Head of caudate nucleus (tissue), 42 donors: ENCODE results near the gene MEX3C.

Source experiments
- DNase-seq, 42 donors: peaks; one replicate each; pipeline versions ENCODE4 v3.0.0 to v3.0.0-alpha.2; 2020 to 2021; ENCODE audit warnings: mixed read lengths in 7 of 42
- intact Hi-C: fragments of 100-400 bp; cut with DNase I; formaldehyde crosslinking; loops from one replicate; pipeline ENCODE4 v1.15.0; 2022

Gene MEX3C

GRCh38 chr18:51164342-51164741 lies 33.1 kb downstream of the MEX3C start:
- no peak for DNase-seq

GRCh38 chr18:51163543-51163942 lies 33.9 kb downstream of the MEX3C start:
- no peak for DNase-seq
- intact Hi-C loops, result no loop called here

More at GRCh38 chr18:51164342-51164741, 33.1 kb downstream of the MEX3C start:
- intact Hi-C loops, result no loop called here

- DNase-seq, result no peak
Measured at GRCh38 chr18:51162617-51163016, 34.9 kb downstream of the MEX3C start.

GRCh38 chr18:51160646-51161045 lies 36.8 kb downstream of the MEX3C start:
- no peak for DNase-seq
- intact Hi-C loops, result no loop called here

More at GRCh38 chr18:51162617-51163016, 34.9 kb downstream of the MEX3C start:
- intact Hi-C loops, result no loop called here

- intact Hi-C loops, result no loop called here
- no peak for DNase-seq
Measured at GRCh38 chr18:51157215-51157614, 40.3 kb downstream of the MEX3C start.

GRCh38 chr18:51154431-51155063 lies 42.9 kb downstream of the MEX3C start:
- intact Hi-C loops, result no loop called here

GRCh38 chr18:51153659-51154371 lies 43.7 kb downstream of the MEX3C start:
- DNase-seq, result peak in 1 of 42 donors; percentile 8
- intact Hi-C loops, result no loop called here

More at GRCh38 chr18:51154431-51155063, 42.9 kb downstream of the MEX3C start:
- no peak for DNase-seq

- intact Hi-C loops, result no loop called here
- peak in 3 of 42 donors; percentile 7 to 32 (median 29) for DNase-seq
Measured at GRCh38 chr18:51151568-51152511, 45.6 kb downstream of the MEX3C start.

- no peak for DNase-seq
- intact Hi-C loops, result no loop called here
Measured at GRCh38 chr18:51151185-51151567, 46.3 kb downstream of the MEX3C start.

- no peak for DNase-seq
- intact Hi-C loops, result no loop called here
Measured at GRCh38 chr18:51150113-51150700, 47.3 kb downstream of the MEX3C start.

GRCh38 chr18:51149670-51150069 lies 47.8 kb downstream of the MEX3C start:
- DNase-seq, result no peak
- intact Hi-C loops, result no loop called here

GRCh38 chr18:51146909-51147308 lies 50.6 kb downstream of the MEX3C start:
- peak in 1 of 42 donors; percentile 25 for DNase-seq
- intact Hi-C loops, result no loop called here

GRCh38 chr18:51138936-51139335 lies 58.5 kb downstream of the MEX3C start:
- intact Hi-C loops, result no loop called here
- no peak for DNase-seq

GRCh38 chr18:51137891-51138290 lies 59.6 kb downstream of the MEX3C start:
- DNase-seq, result no peak
- intact Hi-C loops, result no loop called here

- intact Hi-C loops, result no loop called here
- no peak for DNase-seq
Measured at GRCh38 chr18:51137026-51137729, 60.3 kb downstream of the MEX3C start.

- intact Hi-C loops, result no loop called here
- no peak for DNase-seq
Measured at GRCh38 chr18:51135795-51136194, 61.7 kb downstream of the MEX3C start.

- DNase-seq, result no peak
- intact Hi-C loops, result no loop called here
Measured at GRCh38 chr18:51135364-51135763, 62.1 kb downstream of the MEX3C start.

- DNase-seq, result no peak
- intact Hi-C loops, result no loop called here
Measured at GRCh38 chr18:51134721-51135120, 62.8 kb downstream of the MEX3C start.
